ENCODE data around the gene ULK3.

The ULK3 gene

GRCh38 chr15:74838746-74839525, 4.0 kb downstream of the ULK3 start:
- H3K4me2 ChIP-seq (ENCODE audit: insufficient read depth, low read length): no peak overlapping the region
- peaks cover 38% of the 10 kb centered on the region for H3K36me3 ChIP-seq (ENCODE audit: insufficient read depth, low read length)
- H3K9ac ChIP-seq (ENCODE audit: low read depth, low read length): no peak overlapping the region
- no peaks in the 10 kb centered on the region for H3K9me3 ChIP-seq (ENCODE audit: insufficient read depth, low read length, severe bottlenecking)
- peaks cover 3% of the 10 kb centered on the region; the same call in 1 of the 2 replicates for H4K20me1 ChIP-seq (ENCODE audit: insufficient read depth, low read length)
- peaks cover 15% of the 10 kb centered on the region for H3K79me2 ChIP-seq (ENCODE audit: insufficient read depth, low read length)
- no peak for DNase-seq
- no peak overlapping the region for H3K27ac ChIP-seq (ENCODE audit: low read length)
- no peak overlapping the region for H2AFZ ChIP-seq (ENCODE audit: low read depth, low read length)
- no peaks in the 10 kb centered on the region for H3K27me3 ChIP-seq (ENCODE audit: insufficient read depth, low read length, poor library complexity)
- H3K4me1 ChIP-seq (ENCODE audit: insufficient read depth, low read length): peaks cover 32% of the 10 kb centered on the region
- H3K4me3 ChIP-seq (ENCODE audit: low read depth in 1 of 2, low read length in 2 of 2): no peak overlapping the region
- ATAC-seq (ENCODE audit: insufficient read depth, low read depth): no peak
- no peak for TF ChIP-seq EZH2 (IDR thresholded peaks at IDR 0.05; ENCODE audit: borderline replicate concordance, low read depth, low read length, severe bottlenecking)
- TF ChIP-seq CTCF (IDR thresholded peaks at IDR 0.05; ENCODE audit: borderline replicate concordance, extremely low read depth, low read length, poor library complexity, severe bottlenecking): no peak

- H3K9ac ChIP-seq (ENCODE audit: low read depth, low read length): no peak overlapping the region
- no peak overlapping the region for H3K27ac ChIP-seq (ENCODE audit: low read length)
- no peak for DNase-seq
- peaks cover 24% of the 10 kb centered on the region for H3K4me1 ChIP-seq (ENCODE audit: insufficient read depth, low read length)
- no peaks in the 10 kb centered on the region for H3K9me3 ChIP-seq (ENCODE audit: insufficient read depth, low read length, severe bottlenecking)
- H4K20me1 ChIP-seq (ENCODE audit: insufficient read depth, low read length): peaks cover 3% of the 10 kb centered on the region; the same call in 1 of the 2 replicates
- peaks cover 38% of the 10 kb centered on the region for H3K36me3 ChIP-seq (ENCODE audit: insufficient read depth, low read length)
- no peak overlapping the region for H3K4me3 ChIP-seq (ENCODE audit: low read depth in 1 of 2, low read length in 2 of 2)
- H3K27me3 ChIP-seq (ENCODE audit: insufficient read depth, low read length, poor library complexity): no peaks in the 10 kb centered on the region
- H3K4me2 ChIP-seq (ENCODE audit: insufficient read depth, low read length): no peak overlapping the region
- H2AFZ ChIP-seq (ENCODE audit: low read depth, low read length): no peak overlapping the region
- no peak for ATAC-seq (ENCODE audit: insufficient read depth, low read depth)
- TF ChIP-seq CTCF (IDR thresholded peaks at IDR 0.05; ENCODE audit: borderline replicate concordance, extremely low read depth, low read length, poor library complexity, severe bottlenecking): no peak
- no peak for TF ChIP-seq EZH2 (IDR thresholded peaks at IDR 0.05; ENCODE audit: borderline replicate concordance, low read depth, low read length, severe bottlenecking)
- H3K79me2 ChIP-seq (ENCODE audit: insufficient read depth, low read length): peaks cover 15% of the 10 kb centered on the region
These were observed 4.8 kb downstream of the ULK3 start for GRCh38 chr15:74838137-74838516.

- Histone ChIP-seq H3K79me2 (ENCODE audit: insufficient read depth, low read length) (peaks cover 12% of the 10 kb centered on the region), H4K20me1 (ENCODE audit: insufficient read depth, low read length) (peaks cover 3% of the 10 kb centered on the region; the same call in 1 of the 2 replicates), H3K4me3 (ENCODE audit: low read depth in 1 of 2, low read length in 2 of 2) (no peak overlapping the region), H3K4me2 (ENCODE audit: insufficient read depth, low read length) (no peak overlapping the region), H2AFZ (ENCODE audit: low read depth, low read length) (no peak overlapping the region), H3K9ac (ENCODE audit: low read depth, low read length) (no peak overlapping the region), H3K4me1 (ENCODE audit: insufficient read depth, low read length) (peaks cover 24% of the 10 kb centered on the region), H3K27me3 (ENCODE audit: insufficient read depth, low read length, poor library complexity) (no peaks in the 10 kb centered on the region), H3K27ac (ENCODE audit: low read length) (no peak overlapping the region), H3K36me3 (ENCODE audit: insufficient read depth, low read length) (peaks cover 38% of the 10 kb centered on the region), H3K9me3 (ENCODE audit: insufficient read depth, low read length, severe bottlenecking) (no peaks in the 10 kb centered on the region)
- TF ChIP-seq EZH2 (IDR thresholded peaks at IDR 0.05; ENCODE audit: borderline replicate concordance, low read depth, low read length, severe bottlenecking): no peak
- peak; percentile 31 for TF ChIP-seq CTCF (IDR thresholded peaks at IDR 0.05; ENCODE audit: borderline replicate concordance, extremely low read depth, low read length, poor library complexity, severe bottlenecking)
- ATAC-seq (ENCODE audit: insufficient read depth, low read depth): no peak
- no peak for DNase-seq
These were observed 5.3 kb downstream of the ULK3 start for GRCh38 chr15:74837482-74838136.
